Skeletal muscle tissue (tissue), 4 donors: ENCODE results near the gene DGKD. TPM values are rescaled to one million over a fixed set of nuclear protein-coding genes. Genes with fewer than 3 reads are reported as not detected.

ENCODE experiments used
- H3K27ac ChIP-seq: one replicate; pipeline ENCODE4 v1.7.0; 2013; ENCODE audit warnings: mild to moderate bottlenecking, low read depth, low read length, inconsistent platforms
- H3K27me3 ChIP-seq, 3 donors: one replicate each; pipeline ENCODE4 v1.7.0; 2013; ENCODE audit warnings: low read length in 3 of 3; ENCODE audit not compliant: control insufficient read depth in 3 of 3, insufficient read depth in 3 of 3
- H3K36me3 ChIP-seq, 3 donors: one replicate each; pipeline ENCODE4 v1.7.0; 2013; ENCODE audit warnings: low read length in 3 of 3; ENCODE audit not compliant: control insufficient read depth in 3 of 3, insufficient read depth in 3 of 3
- H3K4me1 ChIP-seq, 3 donors: one replicate each; pipeline ENCODE4 v1.7.0; 2013; ENCODE audit warnings: low read length in 3 of 3, mild to moderate bottlenecking in 3 of 3; ENCODE audit not compliant: control insufficient read depth in 3 of 3, insufficient read depth in 3 of 3
- H3K4me3 ChIP-seq, 3 donors: one replicate each; pipeline ENCODE4 v1.7.0; 2013; ENCODE audit warnings: low read length in 3 of 3
- H3K9ac ChIP-seq, 3 donors: one replicate each; pipeline ENCODE4 v1.7.0; 2013; ENCODE audit warnings: low read length in 3 of 3, mild to moderate bottlenecking in 3 of 3, moderate library complexity in 2 of 3, low read depth in 1 of 3
- H3K9me3 ChIP-seq, 3 donors: one replicate each; pipeline ENCODE4 v1.7.0; 2013; ENCODE audit warnings: low read length in 3 of 3; ENCODE audit not compliant: control insufficient read depth in 3 of 3
- total RNA-seq: library from RNA; depleted of rRNA; stranded (reverse); fragments of >200 nt; gene quantifications from one replicate; pipeline ENCODE4 v1.2.3, GENCODE V29; 2014
- donor health status: Osteomylitis.

The DGKD gene
- total RNA-seq, 1 donor from 2014 or later: 17.2 TPM

DNA sequence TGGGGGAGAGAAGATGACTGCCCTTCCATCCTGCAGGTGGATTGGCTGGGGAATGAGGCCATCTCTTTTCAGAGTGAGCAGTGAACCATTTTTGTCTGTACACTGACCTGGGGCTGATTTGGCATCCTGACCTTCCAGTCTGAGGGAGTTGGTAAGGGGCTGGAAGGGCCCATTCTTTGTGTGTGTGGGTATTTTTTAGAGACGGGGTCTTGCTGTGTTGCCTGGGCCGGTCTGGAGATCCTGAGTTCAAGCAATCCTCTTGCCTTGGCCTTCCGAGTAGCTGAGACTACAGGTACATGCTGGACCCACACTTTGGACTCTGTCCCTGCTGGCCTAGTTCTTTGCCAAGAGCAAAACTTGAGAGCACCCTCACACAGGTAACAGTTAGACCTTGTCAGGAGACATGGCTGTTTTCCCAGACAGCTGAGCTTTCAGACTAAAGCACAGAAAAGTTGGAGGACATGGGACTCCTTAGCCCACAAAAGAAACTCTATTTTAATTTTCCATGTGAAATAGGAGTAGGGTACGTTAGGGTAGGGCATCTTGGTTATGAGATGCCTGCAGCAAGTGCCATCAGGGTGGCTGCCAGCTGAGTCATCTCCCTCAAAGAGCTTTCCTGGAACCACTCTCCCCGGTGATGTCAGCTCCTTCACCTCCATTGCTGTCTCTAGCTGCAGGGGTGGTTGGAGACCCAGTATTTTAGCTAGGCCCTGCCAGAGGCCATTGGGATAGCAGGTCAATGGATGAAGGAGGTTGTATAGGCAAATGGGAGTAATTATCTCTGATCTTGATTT, 60.7 kb downstream of the DGKD start:
- Histone ChIP-seq H3K4me1 (peaks cover 35 to 52% (median 49%) of the 10 kb centered on the region in 3 donors), H3K9ac (peak overlapping the region; percentile 36 to 58 (median 48)), H3K27ac (peak overlapping the region; percentile 97), H3K27me3 (no peaks in the 10 kb centered on the region), H3K9me3 (peaks cover 0 to 6% (median 0%) of the 10 kb centered on the region in 3 donors), H3K36me3 (peaks cover 0 to 4% (median 2%) of the 10 kb centered on the region in 3 donors), H3K4me3 (peak overlapping the region; percentile 38 to 51 (median 46))

- peaks cover 0 to 6% (median 2%) of the 10 kb centered on the region in 3 donors for H3K36me3 ChIP-seq
- H3K4me1 ChIP-seq: peaks cover 44 to 62% (median 60%) of the 10 kb centered on the region in 3 donors
- peak overlapping the region; percentile 97 for H3K27ac ChIP-seq
- no peaks in the 10 kb centered on the region for H3K27me3 ChIP-seq
- peaks cover 0 to under 1% (median 0%) of the 10 kb centered on the region in 3 donors for H3K9me3 ChIP-seq
- H3K9ac ChIP-seq: no peak overlapping the region
- no peak overlapping the region for H3K4me3 ChIP-seq
These were observed 61.9 kb downstream of the DGKD start for GRCh38 chr2:233416199-233416598.

- Histone ChIP-seq H3K9me3 (no peaks in the 10 kb centered on the region), H3K27ac (peak overlapping the region; percentile 97), H3K4me1 (peaks cover 49 to 67% (median 65%) of the 10 kb centered on the region in 3 donors), H3K9ac (peak overlapping the region in 1 of 3 donors; percentile 16), H3K36me3 (peaks cover 0 to 6% (median 0%) of the 10 kb centered on the region in 3 donors), H3K27me3 (no peaks in the 10 kb centered on the region), H3K4me3 (no peak overlapping the region)
These were observed 62.4 kb downstream of the DGKD start for GRCh38 chr2:233416706-233417105.

DNA sequence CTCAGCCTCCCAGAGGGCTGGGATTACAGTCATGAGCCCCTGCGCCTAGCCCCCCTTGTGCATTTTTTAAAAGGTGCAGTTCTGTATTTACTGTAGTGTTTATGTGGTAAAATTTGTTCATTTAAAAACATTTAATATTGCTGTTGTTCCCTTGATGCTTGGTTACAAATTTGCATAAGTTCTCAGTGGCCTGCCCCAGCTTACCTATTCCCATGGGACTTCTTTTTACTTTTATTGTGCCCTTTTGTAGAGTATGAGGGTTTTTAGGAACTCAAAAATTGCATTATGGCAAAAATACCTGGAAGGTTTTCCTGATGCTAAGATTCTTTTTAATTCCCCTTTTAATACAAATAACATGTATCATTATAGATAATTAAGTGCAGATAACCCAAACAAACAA, 63.0 kb downstream of the DGKD start:
- Histone ChIP-seq H3K4me1 (peaks cover 55 to 72% (median 70%) of the 10 kb centered on the region in 3 donors), H3K9ac (no peak overlapping the region), H3K4me3 (no peak overlapping the region), H3K27ac (peak overlapping the region; percentile 98), H3K27me3 (no peaks in the 10 kb centered on the region), H3K9me3 (no peaks in the 10 kb centered on the region), H3K36me3 (peaks cover 0 to 6% (median 0%) of the 10 kb centered on the region in 3 donors)

GRCh38 chr2:233418052-233418760, 63.9 kb downstream of the DGKD start:
- Histone ChIP-seq H3K4me3 (peak overlapping the region; percentile 83 to 92 (median 89)), H3K9ac (peak overlapping the region; percentile 90 to 94 (median 94)), H3K27ac (peak overlapping the region; percentile 98), H3K36me3 (peaks cover 0 to 6% (median 1%) of the 10 kb centered on the region in 3 donors), H3K27me3 (no peaks in the 10 kb centered on the region), H3K4me1 (peaks cover 64 to 82% (median 75%) of the 10 kb centered on the region in 3 donors), H3K9me3 (no peaks in the 10 kb centered on the region)

- peak overlapping the region; percentile 83 to 92 (median 89) for H3K4me3 ChIP-seq
- H3K4me1 ChIP-seq: peaks cover 66 to 82% (median 76%) of the 10 kb centered on the region in 3 donors
- peak overlapping the region; percentile 90 to 94 (median 94) for H3K9ac ChIP-seq
These were observed 64.7 kb downstream of the DGKD start for GRCh38 chr2:233418761-233419546.

DNA sequence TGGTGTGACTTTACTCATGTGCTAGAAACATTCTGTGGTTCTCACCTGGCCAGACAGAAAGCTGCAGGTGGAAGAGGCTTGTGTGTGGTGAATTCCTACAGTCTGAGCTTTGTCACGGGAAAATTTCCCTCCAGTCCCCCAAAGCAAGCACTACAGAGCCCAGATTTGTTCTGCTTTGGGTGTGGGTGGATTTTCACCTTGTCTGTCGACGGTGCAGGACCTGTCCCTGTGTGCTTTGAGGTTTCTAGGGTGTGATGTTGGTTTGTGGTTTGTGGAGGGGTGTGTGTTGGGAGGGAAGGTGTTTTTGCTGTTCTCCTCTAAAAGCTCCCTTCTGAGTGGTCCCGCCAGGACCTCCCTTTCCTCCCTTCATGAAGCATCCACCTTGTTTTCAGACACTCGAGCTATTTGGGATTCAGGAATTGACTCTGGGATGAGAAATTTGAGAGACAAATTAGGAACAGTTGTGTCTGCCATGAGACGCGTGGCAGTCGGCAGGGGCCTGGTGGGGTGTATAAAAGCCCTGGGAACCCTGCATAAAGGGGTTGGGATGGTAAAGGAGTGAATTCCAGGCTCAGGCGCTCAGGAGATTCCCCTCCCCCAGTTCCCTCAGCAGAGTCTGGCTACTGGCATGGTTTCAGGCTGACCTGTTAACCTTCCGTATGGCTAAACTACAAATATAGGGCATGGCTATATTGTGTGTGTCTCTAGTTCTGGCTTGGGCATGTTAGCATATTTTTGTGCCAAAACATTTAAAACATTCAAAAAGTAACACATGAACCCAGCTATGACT, 65.5 kb downstream of the DGKD start:
- Histone ChIP-seq H3K27me3 (no peaks in the 10 kb centered on the region), H3K4me1 (peaks cover 65 to 75% (median 72%) of the 10 kb centered on the region in 3 donors), H3K9me3 (no peaks in the 10 kb centered on the region), H3K27ac (peak overlapping the region; percentile 98), H3K4me3 (peak overlapping the region; percentile 83 to 92 (median 89)), H3K36me3 (peaks cover 0 to 6% (median 3%) of the 10 kb centered on the region in 3 donors), H3K9ac (peak overlapping the region; percentile 90 to 94 (median 94))

More at GRCh38 chr2:233418761-233419546, 64.7 kb downstream of the DGKD start:
- Histone ChIP-seq H3K36me3 (peaks cover 0 to 6% (median 3%) of the 10 kb centered on the region in 3 donors), H3K27me3 (no peaks in the 10 kb centered on the region), H3K9me3 (no peaks in the 10 kb centered on the region), H3K27ac (peak overlapping the region; percentile 98)

GRCh38 chr2:233421091-233421816, 67.0 kb downstream of the DGKD start:
- Histone ChIP-seq H3K4me1 (peaks cover 66 to 70% (median 69%) of the 10 kb centered on the region in 3 donors), H3K9me3 (no peaks in the 10 kb centered on the region), H3K27ac (peak overlapping the region; percentile 98), H3K4me3 (peak overlapping the region; percentile 83 to 92 (median 89)), H3K9ac (peak overlapping the region; percentile 90 to 94 (median 94)), H3K36me3 (peaks cover 0 to 6% (median 3%) of the 10 kb centered on the region in 3 donors), H3K27me3 (no peaks in the 10 kb centered on the region)
